HEK293 (cell line): ENCODE results near the gene CCL8.

ENCODE experiments used
- CTCF ChIA-PET: fragments of 350-600 bp; formaldehyde crosslinking; extraction: SDS; loops from one replicate; lab custom pipeline; 2021; ENCODE audit warnings: antibody characterized with exemption; lab: Yijun Ruan, JAX
- POLR2A ChIA-PET: fragments of 300-600 bp; formaldehyde crosslinking; extraction: SDS; loops from one replicate; lab custom pipeline; 2020; ENCODE audit warnings: antibody characterized with exemption, inconsistent platforms; lab: Yijun Ruan, JAX
- H3K27ac ChIP-seq: fragments of 200-500 bp; sonication (Bioruptor generic); 2 replicates; pipeline ENCODE4 v1.5.1; 2014; ENCODE audit warnings: low read depth, low read length, control low read depth, inconsistent platforms; ENCODE audit errors: extremely low read depth
- H3K36me3 ChIP-seq, 2 experiments: fragments of 200-500 bp in 1 of 2; sonication (Bioruptor generic) in 1 of 2; 1 replicate in 1 of 2; 2 replicates in 1 of 2; pipeline ENCODE4 v1.5.1; 2014 to 2017; ENCODE audit warnings: inconsistent platforms in 2 of 2, low read length in 2 of 2; ENCODE audit not compliant: control insufficient read depth in 2 of 2, insufficient read depth in 1 of 2
- H3K4me1 ChIP-seq: fragments of 200-500 bp; sonication (Bioruptor generic); 2 replicates; pipeline ENCODE4 v1.5.1; 2014; ENCODE audit warnings: mild to moderate bottlenecking, low read length, inconsistent platforms; ENCODE audit not compliant: control insufficient read depth, insufficient read depth
- H3K4me3 ChIP-seq: 2 replicates; pipeline ENCODE4 v1.5.1; 2011; ENCODE audit warnings: low read depth, mild to moderate bottlenecking, control low read depth, low read length, moderate library complexity
- H3K9me3 ChIP-seq: fragments of 200-500 bp; sonication (Bioruptor generic); 2 replicates; pipeline ENCODE4 v1.5.1; 2014; ENCODE audit warnings: low read depth, low read length, inconsistent platforms; ENCODE audit not compliant: control insufficient read depth, insufficient read depth
- ELK4 ChIP-seq: IDR thresholded peaks from 2 replicates; pipeline ENCODE4 v1.6.1; 2011; ENCODE audit warnings: mild to moderate bottlenecking, low read depth, low read length, borderline replicate concordance
- HIC1 ChIP-seq: fragments of 450-650 bp; formaldehyde crosslinking; IDR thresholded peaks from 2 replicates; pipeline ENCODE4 v1.5.1; 2016; ENCODE audit warnings: missing biosample characterization, missing genetic modification characterization
- HOXA7 ChIP-seq: sonication (generic); formaldehyde crosslinking; IDR thresholded peaks from 2 replicates; pipeline ENCODE4 v1.8.1; 2022; ENCODE audit warnings: missing genetic modification reagents, borderline replicate concordance
- SCRT2 ChIP-seq: fragments of 450-650 bp; formaldehyde crosslinking; IDR thresholded peaks from 2 replicates; pipeline ENCODE4 v1.5.1; 2016; ENCODE audit warnings: missing biosample characterization, missing genetic modification characterization
- TRIM28 ChIP-seq: IDR thresholded peaks from 2 replicates; pipeline ENCODE4 v1.6.1; 2011; ENCODE audit warnings: low read length, control low read depth, borderline replicate concordance
- ZNF112 ChIP-seq: fragments of 450-650 bp; formaldehyde crosslinking; IDR thresholded peaks from 2 replicates; pipeline ENCODE4 v1.5.0; 2017; ENCODE audit warnings: missing biosample characterization, missing genetic modification characterization
- ZNF18 ChIP-seq: fragments of 450-650 bp; formaldehyde crosslinking; IDR thresholded peaks from 2 replicates; pipeline ENCODE4 v1.5.1; 2016; ENCODE audit warnings: missing biosample characterization, missing genetic modification characterization
- ZNF202 ChIP-seq: fragments of 450-650 bp; formaldehyde crosslinking; IDR thresholded peaks from 2 replicates; pipeline ENCODE4 v1.5.1; 2016; ENCODE audit warnings: missing biosample characterization, missing genetic modification characterization, borderline replicate concordance
- ZNF335 ChIP-seq: fragments of 450-650 bp; formaldehyde crosslinking; conservative IDR thresholded peaks from 2 replicates; pipeline ENCODE4 v1.5.1; 2016; ENCODE audit warnings: missing biosample characterization, missing genetic modification characterization
- ZNF350 ChIP-seq: fragments of 450-650 bp; formaldehyde crosslinking; IDR thresholded peaks from 2 replicates; pipeline ENCODE4 v1.5.0; 2017; ENCODE audit warnings: missing biosample characterization, mild to moderate bottlenecking, missing genetic modification characterization
- ZNF354C ChIP-seq: fragments of 450-650 bp; formaldehyde crosslinking; IDR thresholded peaks from 2 replicates; pipeline ENCODE4 v1.5.1; 2016; ENCODE audit warnings: missing biosample characterization, missing genetic modification characterization, low read depth, borderline replicate concordance
- ZNF398 ChIP-seq: fragments of 450-650 bp; formaldehyde crosslinking; IDR thresholded peaks from 2 replicates; pipeline ENCODE4 v1.5.1; 2017; ENCODE audit warnings: missing biosample characterization, missing genetic modification characterization
- ZNF585B ChIP-seq: fragments of 450-650 bp; formaldehyde crosslinking; IDR thresholded peaks from 2 replicates; pipeline ENCODE4 v1.5.1; 2016; ENCODE audit warnings: missing biosample characterization, missing genetic modification characterization
- ZNF596 ChIP-seq: fragments of 450-650 bp; IDR thresholded peaks from 2 replicates; pipeline ENCODE4 v1.5.0; 2018; ENCODE audit warnings: missing biosample characterization, mild to moderate bottlenecking, missing genetic modification characterization, moderate library complexity
- ZNF610 ChIP-seq: fragments of 450-650 bp; formaldehyde crosslinking; IDR thresholded peaks from 2 replicates; pipeline ENCODE4 v1.5.1; 2016; ENCODE audit warnings: missing biosample characterization, missing genetic modification characterization, borderline replicate concordance
- ZNF621 ChIP-seq: fragments of 450-650 bp; formaldehyde crosslinking; IDR thresholded peaks from 2 replicates; pipeline ENCODE4 v1.5.1; 2017; ENCODE audit warnings: missing biosample characterization, missing genetic modification characterization
- ZNF645 ChIP-seq: fragments of 450-650 bp; formaldehyde crosslinking; IDR thresholded peaks from 2 replicates; pipeline ENCODE4; 2016; ENCODE audit warnings: missing biosample characterization, missing genetic modification characterization
- ZNF704 ChIP-seq: fragments of 450-650 bp; formaldehyde crosslinking; IDR thresholded peaks from 2 replicates; pipeline ENCODE4 v1.5.1; 2016; ENCODE audit warnings: missing biosample characterization, missing genetic modification characterization
- ZNF768 ChIP-seq: fragments of 450-650 bp; formaldehyde crosslinking; IDR thresholded peaks from 2 replicates; pipeline ENCODE4 v1.5.1; 2018; ENCODE audit warnings: missing biosample characterization, mild to moderate bottlenecking, missing genetic modification characterization
- ZSCAN30 ChIP-seq: fragments of 450-650 bp; IDR thresholded peaks from 2 replicates; pipeline ENCODE4 v1.5.1; 2018; ENCODE audit warnings: missing biosample characterization, mild to moderate bottlenecking, missing genetic modification characterization, moderate library complexity

Gene CCL8

GRCh38 chr17:34354637-34355036 is 35.4 kb downstream of the CCL8 start:
- ChIA-PET CTCF (interaction anchor here (0.7 to 13.9 kb wide), 7 partner anchors 43 to 427 kb away, joined by 3 to 578 read pairs (median 4); no protein-coding TSS in a partner anchor), POLR2A (no interaction called here)
- TF ChIP-seq ZNF112 (tag by site-specific recombination) = no peak
- no peak for TF ChIP-seq ZNF610 (tag by site-specific recombination)
- no peak for TF ChIP-seq ZNF621 (tag by site-specific recombination)
- TF ChIP-seq ZNF202 = no peak
- TF ChIP-seq ZNF18 (tag by site-specific recombination) = no peak
- no peak for TF ChIP-seq TRIM28
- no peak for TF ChIP-seq ZNF335 (tag by site-specific recombination)
- TF ChIP-seq ZSCAN30 (tag by site-specific recombination) = no peak
- TF ChIP-seq ZNF350 = no peak
- TF ChIP-seq SCRT2 (tag by site-specific recombination) = no peak
- Histone ChIP-seq H3K4me3 (no peak overlapping the region), H3K36me3 (no peaks in the 10 kb centered on the region), H3K9me3 (no peaks in the 10 kb centered on the region), H3K4me1 (no peaks in the 10 kb centered on the region), H3K27ac (no peak overlapping the region)

GRCh38 chr17:34356194-34356593 is 37.0 kb downstream of the CCL8 start, which contains the start of gene CCL13:
Gene CCL13, plus strand, starts transcription at chr17:34356480. Its CDS starts 47 bp downstream, at chr17:34356527.
- no peak within 1 kb of the TSS for H3K4me3 ChIP-seq
- no peaks in the 10 kb centered on the region for H3K4me1 ChIP-seq
- H3K9me3 ChIP-seq = no peaks in the 10 kb centered on the region
- no peaks in the 10 kb centered on the region for H3K36me3 ChIP-seq
- ChIA-PET POLR2A (no interaction called here), CTCF (interaction anchor here (0.7 to 13.9 kb wide), 4 partner anchors 47 to 429 kb away, joined by 3 to 578 read pairs (median 5); no protein-coding TSS in a partner anchor)
- no peak within 1 kb of the TSS for H3K27ac ChIP-seq
- no peak for TF ChIP-seq ZNF354C (tag by site-specific recombination)
- no peak for TF ChIP-seq ELK4
- no peak for TF ChIP-seq ZNF398
- no peak for TF ChIP-seq ZNF596 (tag by site-specific recombination)
- TF ChIP-seq ZNF18 (tag by site-specific recombination) = no peak
- TF ChIP-seq HOXA7 (CRISPR knock-in tag) = no peak
- TF ChIP-seq ZNF704 (tag by site-specific recombination) = no peak
- TF ChIP-seq ZNF768 (tag by site-specific recombination) = no peak
- no peak for TF ChIP-seq HIC1 (tag by site-specific recombination)
- no peak for TF ChIP-seq ZNF645
- no peak for TF ChIP-seq ZNF585B (tag by site-specific recombination)
- TF ChIP-seq, all 188 proteins: peak for 0
